ENCODE data around the gene SPDYE17.
"Not testable (repeated sequence)": the region's sequence is repeated elsewhere in the genome, so short reads cannot be mapped to it uniquely, and the experiment has no call there.

Gene SPDYE17

GRCh38 chr7:76998285-76998589, 33.9 kb downstream of the SPDYE17 start:
- DNase-seq, result no peak

GRCh38 chr7:76997381-76998284, 34.5 kb downstream of the SPDYE17 start:
- no peak for DNase-seq

- DNase-seq, result not testable (repeated sequence)
Measured at GRCh38 chr7:76996932-76997331, 35.2 kb downstream of the SPDYE17 start.

- DNase-seq, result not testable (repeated sequence)
Measured at GRCh38 chr7:76994286-76994685, 37.9 kb downstream of the SPDYE17 start.

GRCh38 chr7:76993831-76994230, 38.3 kb downstream of the SPDYE17 start:
- DNase-seq, result not testable (repeated sequence)

- not testable (repeated sequence) for DNase-seq
Measured at GRCh38 chr7:76992871-76993270, 39.3 kb downstream of the SPDYE17 start.

- DNase-seq, result not testable (repeated sequence)
Measured at GRCh38 chr7:76992204-76992603, 40.0 kb downstream of the SPDYE17 start.

- not testable (repeated sequence) for DNase-seq
Measured at GRCh38 chr7:76990202-76990601, 42.0 kb downstream of the SPDYE17 start.

GRCh38 chr7:76985924-76986717, 46.0 kb downstream of the SPDYE17 start:
- not testable (repeated sequence) for DNase-seq

GRCh38 chr7:76984784-76985136, 47.4 kb downstream of the SPDYE17 start:
- DNase-seq, result not testable (repeated sequence)

- not testable (repeated sequence) for DNase-seq
Measured at GRCh38 chr7:76983937-76984783, 48.0 kb downstream of the SPDYE17 start.

- DNase-seq, result not testable (repeated sequence)
Measured at GRCh38 chr7:76983333-76983732, 48.8 kb downstream of the SPDYE17 start.

- not testable (repeated sequence) for DNase-seq
Measured at GRCh38 chr7:76982501-76982900, 49.7 kb downstream of the SPDYE17 start.

- DNase-seq, result not testable (repeated sequence)
Measured at GRCh38 chr7:76981187-76981970, 50.8 kb downstream of the SPDYE17 start.

- not testable (repeated sequence) for DNase-seq
Measured at GRCh38 chr7:76980576-76980975, 51.6 kb downstream of the SPDYE17 start.

GRCh38 chr7:76977761-76978367, 54.3 kb downstream of the SPDYE17 start:
- DNase-seq, result not testable (repeated sequence)

- not testable (repeated sequence) for DNase-seq
Measured at GRCh38 chr7:76974793-76975579, 57.2 kb downstream of the SPDYE17 start.

- DNase-seq, result not testable (repeated sequence)
Measured at GRCh38 chr7:76974336-76974735, 57.8 kb downstream of the SPDYE17 start.

GRCh38 chr7:76972391-76972790, 59.8 kb downstream of the SPDYE17 start:
- not testable (repeated sequence) for DNase-seq

All from effector CD4-positive, alpha-beta T cell (primary cell).